Ecto neural progenitor cell (in vitro differentiated cells): ENCODE results near the gene HSD17B7.

Experiments
- DNase-seq: peaks from one replicate; pipeline ENCODE4 v3.0.0-alpha.2; 2018; ENCODE audit warnings: low spot score

Gene HSD17B7

GRCh38 chr1:162859191-162859590, 68.7 kb downstream of the HSD17B7 start:
- DNase-seq = no peak

- no peak for DNase-seq
Observed at GRCh38 chr1:162861101-162861500, 70.6 kb downstream of the HSD17B7 start, which contains the start of gene CCDC190. Gene CCDC190 (minus strand): TSS chr1:162861175. CDS start chr1:162859646, 1,529 bp downstream.

GRCh38 chr1:162861625-162862024, 71.1 kb downstream of the HSD17B7 start:
- no peak for DNase-seq
